ENCODE data around the gene TCERG1L. TPM values are rescaled to one million over a fixed set of nuclear protein-coding genes. Genes with fewer than 3 reads are reported as not detected.
"Not testable (repeated sequence)": the region's sequence is repeated elsewhere in the genome, so short reads cannot be mapped to it uniquely, and the experiment has no call there.

The TCERG1L gene
- total and polyA plus RNA-seq, 8 donors = 0.18 TPM; not detected in 7

- no peak overlapping the region for H3K4me3 ChIP-seq
- no peak overlapping the region for H3K27ac ChIP-seq
- H3K27me3 ChIP-seq = peaks cover 0 to 27% (median 0%) of the 10 kb centered on the region in 3 donors
- WGBS, 5 donors = 32 to 52% (median 44%) methylated on average over 10 of the region's 10 CpGs
- no peak for DNase-seq
- peaks cover 0 to 6% (median 0%) of the 10 kb centered on the region in 4 donors for H3K4me1 ChIP-seq
- no peaks in the 10 kb centered on the region for H3K9me3 ChIP-seq
- TF ChIP-seq EP300 (IDR thresholded peaks at IDR 0.05) (no peak), POLR2A (IDR thresholded peaks at IDR 0.05) (no peak), POLR2AphosphoS5 (IDR thresholded peaks at IDR 0.05) (no peak), CTCF (IDR thresholded peaks at IDR 0.05) (no peak)
- no peaks in the 10 kb centered on the region for H3K36me3 ChIP-seq
- intact Hi-C loops (cut with DNase I; ENCODE audit: low total_unique reads) = no loop called here
These were observed 132.2 kb downstream of the TCERG1L start for GRCh38 chr10:131179361-131179760.

GRCh38 chr10:131178521-131179331, 132.8 kb downstream of the TCERG1L start:
- no peaks in the 10 kb centered on the region for H3K9me3 ChIP-seq
- peak; percentile 22 to 44 for DNase-seq
- no peaks in the 10 kb centered on the region for H3K36me3 ChIP-seq
- peaks cover 0 to 6% (median 0%) of the 10 kb centered on the region in 4 donors for H3K4me1 ChIP-seq
- WGBS, 5 donors = 71 to 87% (median 74%) methylated on average over 15 to 29 of the region's 29 CpGs
- TF ChIP-seq EP300 (IDR thresholded peaks at IDR 0.05) (no peak), POLR2AphosphoS5 (IDR thresholded peaks at IDR 0.05) (no peak), CTCF (IDR thresholded peaks at IDR 0.05) (no peak), POLR2A (IDR thresholded peaks at IDR 0.05) (no peak)
- no peak overlapping the region for H3K27ac ChIP-seq
- H3K27me3 ChIP-seq = peaks cover 0 to 33% (median 0%) of the 10 kb centered on the region in 3 donors
- H3K4me3 ChIP-seq = no peak overlapping the region
- intact Hi-C loops (cut with DNase I; ENCODE audit: low total_unique reads) = no loop called here

GRCh38 chr10:131177431-131178327, 133.8 kb downstream of the TCERG1L start:
- WGBS, 5 donors = 69 to 82% (median 74%) methylated on average over 20 to 31 of the region's 31 CpGs
- H3K36me3 ChIP-seq = no peaks in the 10 kb centered on the region
- no peak overlapping the region for H3K4me3 ChIP-seq
- TF ChIP-seq EP300 (IDR thresholded peaks at IDR 0.05) = no peak
- TF ChIP-seq CTCF (IDR thresholded peaks at IDR 0.05) = no peak
- no peak for TF ChIP-seq POLR2A (IDR thresholded peaks at IDR 0.05)
- no peak for TF ChIP-seq POLR2AphosphoS5 (IDR thresholded peaks at IDR 0.05)
- H3K4me1 ChIP-seq = peaks cover 0 to 6% (median 0%) of the 10 kb centered on the region in 4 donors
- intact Hi-C loops (cut with DNase I; ENCODE audit: low total_unique reads) = no loop called here
- H3K27ac ChIP-seq = no peak overlapping the region
- H3K27me3 ChIP-seq = peaks cover 0 to 43% (median 0%) of the 10 kb centered on the region in 3 donors
- no peaks in the 10 kb centered on the region for H3K9me3 ChIP-seq
- DNase-seq = peak; percentile 16 to 49

GRCh38 chr10:131176907-131177306, 134.6 kb downstream of the TCERG1L start:
- Histone ChIP-seq H3K27me3 (peaks cover 0 to 50% (median 5%) of the 10 kb centered on the region in 3 donors), H3K36me3 (no peaks in the 10 kb centered on the region), H3K4me1 (peaks cover 0 to 6% (median 0%) of the 10 kb centered on the region in 4 donors), H3K9me3 (no peaks in the 10 kb centered on the region), H3K4me3 (no peak overlapping the region), H3K27ac (no peak overlapping the region)
- 68 to 90% (median 82%) methylated on average over 7 to 8 of the region's 8 CpGs for WGBS, 5 donors
- no peak for DNase-seq
- TF ChIP-seq EP300 (IDR thresholded peaks at IDR 0.05) (no peak), CTCF (IDR thresholded peaks at IDR 0.05) (no peak), POLR2A (IDR thresholded peaks at IDR 0.05) (no peak), POLR2AphosphoS5 (IDR thresholded peaks at IDR 0.05) (no peak)
- intact Hi-C loops (cut with DNase I; ENCODE audit: low total_unique reads) = no loop called here

- WGBS, 5 donors = 75 to 86% (median 81%) methylated on average over 7 of the region's 7 CpGs
- intact Hi-C loops (cut with DNase I; ENCODE audit: low total_unique reads); H3K4me3 ChIP-seq; H3K9me3 ChIP-seq; H3K4me1 ChIP-seq; DNase-seq; H3K36me3 ChIP-seq; H3K27ac ChIP-seq: not testable (repeated sequence)
- peaks cover 0 to 48% (median 5%) of the 10 kb centered on the region in 3 donors for H3K27me3 ChIP-seq
These were observed 135.2 kb downstream of the TCERG1L start for GRCh38 chr10:131176324-131176723.

All from stomach (tissue), 9 donors.